WTC11 (cell line): ENCODE results near the gene HIGD1B. TPM values are rescaled to one million over a fixed set of nuclear protein-coding genes. Genes with fewer than 3 reads are reported as not detected.
A peak's percentile ranks its signal among the peaks of the same experiment; 100 is the strongest.
"Not testable (repeated sequence)": the region's sequence is repeated elsewhere in the genome, so short reads cannot be mapped to it uniquely, and the experiment has no call there.

Source experiments
- ATAC-seq: fragments of 200-7000 bp; cut with Tn5 transposase; 2 replicates; pipeline ENCODE4 v1.10.0; 2021; ENCODE audit warnings: mild to moderate bottlenecking, moderate library complexity
- CTCF ChIA-PET: fragments of 300-600 bp; sonication (Branson Sonifier 250); formaldehyde crosslinking; loops from one replicate; lab custom pipeline; 2021; ENCODE audit warnings: antibody characterized with exemption; lab: Charles Lee
- POLR2A ChIA-PET: fragments of 350-600 bp; sonication (Branson Sonifier 250); formaldehyde crosslinking; loops from one replicate; lab custom pipeline; 2021; ENCODE audit warnings: antibody characterized with exemption; lab: Charles Lee
- DNase-seq: peaks from one replicate; pipeline ENCODE4 v3.0.0; 2021; ENCODE audit warnings: low spot score
- H3K27ac Mint-ChIP-seq: 2 replicates; pipeline ENCODE4 v1.8.0; 2021; ENCODE audit warnings: mixed read lengths
- H3K27me3 Mint-ChIP-seq: 2 replicates; pipeline ENCODE4 v1.8.0; 2021; ENCODE audit warnings: low read depth, mild to moderate bottlenecking, moderate library complexity, mixed read lengths
- H3K36me3 Mint-ChIP-seq: 2 replicates; pipeline ENCODE4 v1.8.0; 2021; ENCODE audit warnings: mixed read lengths
- H3K4me1 Mint-ChIP-seq: 2 replicates; pipeline ENCODE4 v1.8.0; 2022; ENCODE audit warnings: mixed read lengths
- H3K4me3 Mint-ChIP-seq: 2 replicates; pipeline ENCODE4 v1.8.0; 2021; ENCODE audit warnings: mild to moderate bottlenecking, moderate library complexity, mixed read lengths
- H3K9me3 Mint-ChIP-seq: 2 replicates; pipeline ENCODE4 v1.8.0; 2021; ENCODE audit warnings: mixed read lengths
- CREB1 ChIP-seq: sonication (generic); formaldehyde crosslinking; IDR thresholded peaks from 2 replicates; pipeline ENCODE4 v1.8.0; 2023; ENCODE audit warnings: mild to moderate bottlenecking, missing genetic modification reagents
- FOXJ3 ChIP-seq: sonication (generic); formaldehyde crosslinking; IDR thresholded peaks from 2 replicates; pipeline ENCODE4 v1.9.0; 2021; ENCODE audit warnings: missing genetic modification reagents, mild to moderate bottlenecking, borderline replicate concordance
- GRHL2 ChIP-seq: fragments of 250-450 bp; sonication (Bioruptor Pico); IDR thresholded peaks from 2 replicates; pipeline ENCODE4 v1.8.0; 2022; ENCODE audit warnings: mild to moderate bottlenecking, moderate library complexity; ENCODE audit not compliant: insufficient replicate concordance, severe bottlenecking
- HMGXB4 ChIP-seq: sonication (generic); formaldehyde crosslinking; IDR thresholded peaks from 2 replicates; pipeline ENCODE4 v1.8.1; 2023; ENCODE audit warnings: mild to moderate bottlenecking, moderate library complexity, missing genetic modification reagents
- PRRX2 ChIP-seq: fragments of 250-450 bp; sonication (Bioruptor Pico); IDR thresholded peaks from 2 replicates; pipeline ENCODE4 v1.8.0; 2021; ENCODE audit warnings: mild to moderate bottlenecking
- RORB ChIP-seq: fragments of 250-450 bp; sonication (Bioruptor Pico); IDR thresholded peaks from 2 replicates; pipeline ENCODE4 v1.9.0; 2021; ENCODE audit warnings: mild to moderate bottlenecking
- SMAD3 ChIP-seq: sonication (generic); formaldehyde crosslinking; IDR thresholded peaks from 2 replicates; pipeline ENCODE4 v1.8.0; 2022; ENCODE audit warnings: missing genetic modification reagents, mild to moderate bottlenecking, borderline replicate concordance
- TCF7 ChIP-seq: sonication (generic); formaldehyde crosslinking; IDR thresholded peaks from 2 replicates; pipeline ENCODE4 v1.8.0; 2022; ENCODE audit warnings: mild to moderate bottlenecking, low read depth, missing genetic modification reagents, moderate library complexity
- ZNF121 ChIP-seq: sonication (generic); formaldehyde crosslinking; IDR thresholded peaks from 2 replicates; pipeline ENCODE4 v1.8.0; 2023; ENCODE audit warnings: missing genetic modification reagents
- ZNF423 ChIP-seq: fragments of 250-450 bp; sonication (Bioruptor Pico); IDR thresholded peaks from 2 replicates; pipeline ENCODE4 v2.1.2; 2022; ENCODE audit warnings: mild to moderate bottlenecking, moderate library complexity
- total RNA-seq: library from RNA; stranded (reverse); gene quantifications from 3 replicates; pipeline ENCODE4 v1.2.3, GENCODE V29; 2021
- TF ChIP-seq, protein P1 (sequence below): sonication (generic); formaldehyde crosslinking; IDR thresholded peaks from 2 replicates; pipeline ENCODE4 v1.8.1; 2022; ENCODE audit warnings: mild to moderate bottlenecking, moderate library complexity, missing genetic modification reagents
- TF ChIP-seq, protein P2 (sequence below): sonication (generic); formaldehyde crosslinking; IDR thresholded peaks from 2 replicates; pipeline ENCODE4 v1.8.0; 2023; ENCODE audit warnings: missing genetic modification reagents, mild to moderate bottlenecking, borderline replicate concordance

HIGD1B gene
- total RNA-seq, 1 experiment from 2014 or later, result not detected

DNA sequence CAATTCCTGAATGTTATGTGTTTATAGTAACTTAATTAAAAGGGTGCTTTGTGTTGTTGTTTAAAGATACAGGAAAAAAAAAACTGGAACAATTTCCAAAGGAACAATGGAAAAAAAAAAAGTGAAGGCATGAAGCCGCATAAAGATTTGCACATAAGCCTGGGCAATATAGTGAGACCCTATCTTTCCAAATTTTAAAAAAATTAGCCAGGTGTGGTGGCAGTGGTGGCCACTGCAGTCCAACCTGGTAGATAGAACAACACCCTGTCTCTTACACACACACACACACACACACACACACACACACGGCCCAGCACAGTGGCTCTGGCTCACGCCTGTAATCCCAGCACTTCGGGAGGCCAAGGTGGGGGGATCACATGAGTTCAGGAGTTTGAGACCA is 39.5 kb upstream of the HIGD1B start:
- TF ChIP-seq, protein P1, sequence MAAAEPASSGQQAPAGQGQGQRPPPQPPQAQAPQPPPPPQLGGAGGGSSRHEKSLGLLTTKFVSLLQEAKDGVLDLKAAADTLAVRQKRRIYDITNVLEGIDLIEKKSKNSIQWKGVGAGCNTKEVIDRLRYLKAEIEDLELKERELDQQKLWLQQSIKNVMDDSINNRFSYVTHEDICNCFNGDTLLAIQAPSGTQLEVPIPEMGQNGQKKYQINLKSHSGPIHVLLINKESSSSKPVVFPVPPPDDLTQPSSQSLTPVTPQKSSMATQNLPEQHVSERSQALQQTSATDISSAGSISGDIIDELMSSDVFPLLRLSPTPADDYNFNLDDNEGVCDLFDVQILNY (CRISPR knock-in tag), result no peak
- TF ChIP-seq CREB1 (CRISPR knock-in tag) (no peak), GRHL2 (CRISPR knock-in tag) (no peak), ZNF121 (0 out of 2 replicates have a peak, but pooled peaks have one; percentile 13), FOXJ3 (CRISPR knock-in tag) (no peak), ZNF423 (CRISPR knock-in tag) (no peak), PRRX2 (CRISPR knock-in tag) (no peak), RORB (no peak)
- Mint-ChIP-seq H3K27ac (peak overlapping the region; percentile 79), H3K36me3 (peaks cover 36% of the 10 kb centered on the region), H3K27me3 (no peaks in the 10 kb centered on the region), H3K9me3 (no peaks in the 10 kb centered on the region), H3K4me3 (no peak overlapping the region), H3K4me1 (peaks cover 7% of the 10 kb centered on the region; the same call in 1 of the 2 replicates)
- POLR2A ChIA-PET, result no interaction called here
- ATAC-seq, result no peak
- no peak for DNase-seq
- CTCF ChIA-PET, result interaction anchor here (0.6 kb wide), 1 partner anchor 426 kb away, joined by 6 read pairs; no protein-coding TSS in a partner anchor

DNA sequence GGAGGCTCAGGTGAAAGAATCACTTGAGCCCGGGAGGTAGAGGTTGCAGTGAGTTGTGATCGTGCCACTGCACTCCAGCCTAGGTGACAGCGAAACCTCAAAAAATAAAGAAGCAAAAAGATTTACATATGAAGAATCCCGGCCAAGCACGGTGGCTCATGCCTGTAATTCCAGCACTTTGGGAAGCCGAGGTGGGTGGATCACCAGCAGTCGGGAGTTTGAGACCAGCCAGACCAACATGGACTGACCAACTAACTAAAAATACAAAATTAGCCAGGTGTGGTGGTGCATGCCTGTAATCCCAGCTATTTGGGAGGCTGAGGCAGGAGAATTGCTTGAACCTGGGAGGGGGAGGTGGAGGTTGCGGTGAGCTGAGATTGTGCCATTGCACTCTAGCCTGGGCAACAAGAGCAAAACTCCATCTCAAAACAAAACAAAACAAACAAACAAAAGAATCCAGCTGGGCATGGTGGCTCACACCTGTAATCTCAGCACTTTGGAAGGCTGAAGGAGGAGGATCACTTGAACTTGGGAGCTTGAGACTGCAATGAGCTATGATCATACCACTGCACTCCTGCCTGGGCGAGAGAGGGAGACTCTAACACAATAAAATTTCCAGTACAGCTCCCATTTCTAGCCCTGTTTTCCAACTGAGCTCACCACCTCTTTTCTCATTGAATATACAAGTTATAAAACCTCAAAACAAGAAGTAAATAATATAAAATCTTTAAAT is 38.9 kb upstream of the HIGD1B start:
- not testable (repeated sequence) for H3K27me3 Mint-ChIP-seq, ATAC-seq, H3K4me1 Mint-ChIP-seq, H3K4me3 Mint-ChIP-seq, H3K9me3 Mint-ChIP-seq, DNase-seq
- Mint-ChIP-seq H3K36me3 (peaks cover 31% of the 10 kb centered on the region), H3K27ac (peak overlapping the region; percentile 79)
- ChIA-PET POLR2A (interaction anchor here (1.2 kb wide), 1 partner anchor 264 kb away, joined by 3 read pairs; no protein-coding TSS in a partner anchor), CTCF (interaction anchor here (0.8 to 0.9 kb wide), 2 partner anchors 29 to 33 kb away, joined by 3 to 4 read pairs; no protein-coding TSS in a partner anchor)

DNA sequence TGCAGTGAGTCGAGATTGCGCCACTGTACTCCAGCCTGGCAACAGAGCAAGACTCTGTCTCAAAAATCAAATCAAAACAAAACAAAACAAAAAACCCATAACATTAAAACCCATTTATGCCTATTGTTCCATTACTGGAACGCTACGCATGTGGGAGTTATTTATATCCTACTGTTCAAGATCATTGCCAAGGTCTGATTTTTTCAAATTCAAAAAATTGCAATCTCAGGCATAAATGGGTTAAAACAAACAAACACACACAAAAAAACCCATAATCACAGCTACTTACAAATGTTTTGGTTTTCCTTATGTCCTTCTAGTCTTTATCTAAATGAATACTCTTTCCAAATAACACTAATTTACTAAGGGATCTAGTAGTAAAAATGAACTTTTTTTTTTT is 35.4 kb upstream of the HIGD1B start:
- ChIA-PET CTCF (no interaction called here), POLR2A (no interaction called here)
- Mint-ChIP-seq H3K4me1 (peaks cover 7% of the 10 kb centered on the region; the same call in 1 of the 2 replicates), H3K9me3 (no peaks in the 10 kb centered on the region), H3K27ac (no peak overlapping the region; the same call in 1 of the 2 replicates), H3K4me3 (no peak overlapping the region), H3K27me3 (no peaks in the 10 kb centered on the region), H3K36me3 (peaks cover 3% of the 10 kb centered on the region; the same call in 1 of the 2 replicates)
- TF ChIP-seq SMAD3 (no peak), TCF7 (no peak), HMGXB4 (CRISPR knock-in tag) (no peak), ZNF423 (CRISPR knock-in tag) (no peak)
- TF ChIP-seq, protein P2, sequence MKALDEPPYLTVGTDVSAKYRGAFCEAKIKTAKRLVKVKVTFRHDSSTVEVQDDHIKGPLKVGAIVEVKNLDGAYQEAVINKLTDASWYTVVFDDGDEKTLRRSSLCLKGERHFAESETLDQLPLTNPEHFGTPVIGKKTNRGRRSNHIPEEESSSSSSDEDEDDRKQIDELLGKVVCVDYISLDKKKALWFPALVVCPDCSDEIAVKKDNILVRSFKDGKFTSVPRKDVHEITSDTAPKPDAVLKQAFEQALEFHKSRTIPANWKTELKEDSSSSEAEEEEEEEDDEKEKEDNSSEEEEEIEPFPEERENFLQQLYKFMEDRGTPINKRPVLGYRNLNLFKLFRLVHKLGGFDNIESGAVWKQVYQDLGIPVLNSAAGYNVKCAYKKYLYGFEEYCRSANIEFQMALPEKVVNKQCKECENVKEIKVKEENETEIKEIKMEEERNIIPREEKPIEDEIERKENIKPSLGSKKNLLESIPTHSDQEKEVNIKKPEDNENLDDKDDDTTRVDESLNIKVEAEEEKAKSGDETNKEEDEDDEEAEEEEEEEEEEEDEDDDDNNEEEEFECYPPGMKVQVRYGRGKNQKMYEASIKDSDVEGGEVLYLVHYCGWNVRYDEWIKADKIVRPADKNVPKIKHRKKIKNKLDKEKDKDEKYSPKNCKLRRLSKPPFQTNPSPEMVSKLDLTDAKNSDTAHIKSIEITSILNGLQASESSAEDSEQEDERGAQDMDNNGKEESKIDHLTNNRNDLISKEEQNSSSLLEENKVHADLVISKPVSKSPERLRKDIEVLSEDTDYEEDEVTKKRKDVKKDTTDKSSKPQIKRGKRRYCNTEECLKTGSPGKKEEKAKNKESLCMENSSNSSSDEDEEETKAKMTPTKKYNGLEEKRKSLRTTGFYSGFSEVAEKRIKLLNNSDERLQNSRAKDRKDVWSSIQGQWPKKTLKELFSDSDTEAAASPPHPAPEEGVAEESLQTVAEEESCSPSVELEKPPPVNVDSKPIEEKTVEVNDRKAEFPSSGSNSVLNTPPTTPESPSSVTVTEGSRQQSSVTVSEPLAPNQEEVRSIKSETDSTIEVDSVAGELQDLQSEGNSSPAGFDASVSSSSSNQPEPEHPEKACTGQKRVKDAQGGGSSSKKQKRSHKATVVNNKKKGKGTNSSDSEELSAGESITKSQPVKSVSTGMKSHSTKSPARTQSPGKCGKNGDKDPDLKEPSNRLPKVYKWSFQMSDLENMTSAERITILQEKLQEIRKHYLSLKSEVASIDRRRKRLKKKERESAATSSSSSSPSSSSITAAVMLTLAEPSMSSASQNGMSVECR (CRISPR knock-in tag), result no peak
- no peak for DNase-seq
- no peak for ATAC-seq

- ATAC-seq, H3K9me3 Mint-ChIP-seq, H3K27ac Mint-ChIP-seq, H3K27me3 Mint-ChIP-seq, DNase-seq, H3K4me3 Mint-ChIP-seq, H3K4me1 Mint-ChIP-seq, POLR2A ChIA-PET: not testable (repeated sequence)
- CTCF ChIA-PET, result interaction anchor here (1.0 to 1.2 kb wide), 2 partner anchors 39 to 43 kb away, joined by 3 to 4 read pairs; no protein-coding TSS in a partner anchor
- H3K36me3 Mint-ChIP-seq, result peaks cover 12% of the 10 kb centered on the region
Observed at GRCh38 chr17:44818508-44818907, 29.2 kb upstream of the HIGD1B start.
